ENCODE measurements around the gene COG5. TPM values are rescaled to one million over a fixed set of nuclear protein-coding genes. Genes with fewer than 3 reads are reported as not detected.

COG5 gene
- total RNA-seq, 1 experiment from 2014 or later, result 20.2 TPM

DNA sequence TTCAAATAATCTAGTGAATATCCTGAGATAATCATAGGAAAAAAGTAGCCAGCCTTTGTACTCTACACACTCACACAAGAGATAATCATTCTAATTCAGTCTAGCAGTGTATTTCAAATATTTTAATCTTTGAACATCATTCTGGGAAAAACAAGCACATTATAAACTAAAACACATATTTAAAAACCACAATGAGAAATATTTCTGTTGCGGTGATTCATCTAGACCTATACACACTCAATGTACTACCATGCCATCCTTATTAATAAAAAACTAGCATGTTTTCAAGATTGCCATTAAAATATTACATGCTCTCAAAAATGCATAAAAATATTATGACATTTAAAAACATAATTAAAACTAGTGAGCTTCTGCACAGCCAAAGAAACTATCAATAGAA, 11.8 kb downstream of the COG5 start:
- H3K23me2 ChIP-seq (ENCODE audit: insufficient read length, low read depth, low read length, poor library complexity, severe bottlenecking), result no peaks in the 10 kb centered on the region
- H3T11ph ChIP-seq (ENCODE audit: low read length), result no peak overlapping the region
- H2BK15ac ChIP-seq (ENCODE audit: low read depth, low read length), result no peak overlapping the region
- no peak overlapping the region for H3K4me2 ChIP-seq (ENCODE audit: insufficient read depth, insufficient read length, low read length)
- H4K91ac ChIP-seq (ENCODE audit: insufficient read length, low read depth, low read length), result no peak overlapping the region
- H3K36me3 Mint-ChIP-seq (ENCODE audit: insufficient read depth in 1 of 3, low read depth in 3 of 3), result peaks cover 14 to 43% (median 40%) of the 10 kb centered on the region in 3 experiments
- no peak overlapping the region for H3K27ac ChIP-seq (ENCODE audit: insufficient read length, low read depth, low read length)
- no peak overlapping the region for H3K27ac Mint-ChIP-seq
- TF ChIP-seq, protein P1, sequence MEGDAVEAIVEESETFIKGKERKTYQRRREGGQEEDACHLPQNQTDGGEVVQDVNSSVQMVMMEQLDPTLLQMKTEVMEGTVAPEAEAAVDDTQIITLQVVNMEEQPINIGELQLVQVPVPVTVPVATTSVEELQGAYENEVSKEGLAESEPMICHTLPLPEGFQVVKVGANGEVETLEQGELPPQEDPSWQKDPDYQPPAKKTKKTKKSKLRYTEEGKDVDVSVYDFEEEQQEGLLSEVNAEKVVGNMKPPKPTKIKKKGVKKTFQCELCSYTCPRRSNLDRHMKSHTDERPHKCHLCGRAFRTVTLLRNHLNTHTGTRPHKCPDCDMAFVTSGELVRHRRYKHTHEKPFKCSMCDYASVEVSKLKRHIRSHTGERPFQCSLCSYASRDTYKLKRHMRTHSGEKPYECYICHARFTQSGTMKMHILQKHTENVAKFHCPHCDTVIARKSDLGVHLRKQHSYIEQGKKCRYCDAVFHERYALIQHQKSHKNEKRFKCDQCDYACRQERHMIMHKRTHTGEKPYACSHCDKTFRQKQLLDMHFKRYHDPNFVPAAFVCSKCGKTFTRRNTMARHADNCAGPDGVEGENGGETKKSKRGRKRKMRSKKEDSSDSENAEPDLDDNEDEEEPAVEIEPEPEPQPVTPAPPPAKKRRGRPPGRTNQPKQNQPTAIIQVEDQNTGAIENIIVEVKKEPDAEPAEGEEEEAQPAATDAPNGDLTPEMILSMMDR (conservative IDR thresholded peaks at IDR 0.05), result no peak
- H2AK5ac ChIP-seq (ENCODE audit: insufficient read length, low read length), result no peak overlapping the region
- H4K5ac ChIP-seq (ENCODE audit: insufficient read length, low read depth, low read length), result no peak overlapping the region
- H2BK20ac ChIP-seq (ENCODE audit: low read depth, low read length, poor library complexity, severe bottlenecking), result no peak overlapping the region
- H3K27me3 ChIP-seq (ENCODE audit: insufficient read depth, low read length), result no peaks in the 10 kb centered on the region
- no peak overlapping the region for H3K4ac ChIP-seq (ENCODE audit: low read depth, low read length)
- no peak overlapping the region for H4K8ac ChIP-seq (replicated peaks; ENCODE audit: insufficient read length, low read depth, low read length)
- H3K27me3 Mint-ChIP-seq (ENCODE audit: low read depth), result no peaks in the 10 kb centered on the region
- no peak for DNase-seq
- no peak overlapping the region for H2BK5ac ChIP-seq (ENCODE audit: insufficient read length, low read length)
- no peak overlapping the region for H3K4me3 Mint-ChIP-seq
- no peaks in the 10 kb centered on the region for H3K4me1 Mint-ChIP-seq
- no peak overlapping the region for H3K14ac ChIP-seq (ENCODE audit: insufficient read depth, low read length)
- no peak overlapping the region for H3K56ac ChIP-seq (ENCODE audit: insufficient read length, low read depth, low read length)
- no peak overlapping the region for H2BK12ac ChIP-seq (ENCODE audit: insufficient read length, low read depth, low read length)
- no peak overlapping the region for H3K23ac ChIP-seq (ENCODE audit: insufficient read length, low read depth, low read length)
- H2BK120ac ChIP-seq (ENCODE audit: low read depth, low read length, poor library complexity, severe bottlenecking), result no peak overlapping the region
- no peaks in the 10 kb centered on the region for H3K79me1 ChIP-seq (ENCODE audit: insufficient read depth, low read depth, low read length, poor library complexity, severe bottlenecking)
- H2AFZ ChIP-seq (ENCODE audit: low read length), result no peak overlapping the region
- no peaks in the 10 kb centered on the region for H3K9me3 Mint-ChIP-seq
- H4K20me1 ChIP-seq (ENCODE audit: control insufficient read depth, insufficient read depth, insufficient read length), result no peaks in the 10 kb centered on the region
- no peaks in the 10 kb centered on the region for H3K4me1 ChIP-seq (ENCODE audit: insufficient read depth, low read length)
- H3K9ac ChIP-seq (ENCODE audit: extremely low read depth, insufficient read length, low read length), result no peak overlapping the region
- no peaks in the 10 kb centered on the region for H3K9me3 ChIP-seq (ENCODE audit: control insufficient read depth, low read depth, low read length)
- peaks cover 1% of the 10 kb centered on the region; the same call in 1 of the 2 replicates for H3K79me2 ChIP-seq (ENCODE audit: insufficient read depth, low read length)
- H3K18ac ChIP-seq (ENCODE audit: insufficient read length, low read depth, low read length), result no peak overlapping the region
- no CpG with 5 or more reads among the region's 1 CpG for WGBS (ENCODE audit: extremely low coverage, insufficient read length, low lambda C conversion rate)

Data from H9 (cell line).